Measurements from ENCODE around the gene EIF4ENIF1.

DNA sequence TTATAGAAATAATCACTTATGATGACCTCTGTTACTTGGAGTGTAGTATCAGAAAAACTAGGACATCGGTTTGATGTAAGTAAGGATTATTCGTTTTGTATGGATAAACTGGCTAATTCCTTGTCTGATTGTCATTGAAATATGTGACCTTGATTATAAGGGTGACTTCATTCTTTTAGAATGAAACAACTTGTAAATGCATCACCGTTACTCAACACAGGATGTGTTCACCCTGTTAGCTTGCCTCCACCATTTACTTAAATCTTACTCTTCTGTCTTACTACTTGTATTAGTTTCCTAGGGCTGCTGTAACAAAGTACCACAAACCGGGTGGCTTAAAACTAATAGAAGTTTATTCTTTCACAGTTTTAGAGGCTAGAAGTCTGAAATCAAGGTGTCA, 14.6 kb upstream of the EIF4ENIF1 start:
- TF ChIP-seq CTCF (IDR thresholded peaks at IDR 0.05) = no peak
- no peak for TF ChIP-seq EP300 (IDR thresholded peaks at IDR 0.05)

All from stomach (tissue), 4 donors.